Hypothalamus (tissue), 51 donors: ENCODE results near the gene ETFA.
A peak's percentile ranks its signal among the peaks of the same experiment; 100 is the strongest.

ENCODE experiments used
- DNase-seq, 51 donors: peaks; one replicate each; lab custom pipeline; 2025; lab: John Stamatoyannopoulos, UW

Gene ETFA

GRCh38 chr15:76179023-76179422 lies 132.2 kb downstream of the ETFA start:
- DNase-seq, result no peak

GRCh38 chr15:76178296-76179000 lies 132.8 kb downstream of the ETFA start:
- no peak for DNase-seq

DNA sequence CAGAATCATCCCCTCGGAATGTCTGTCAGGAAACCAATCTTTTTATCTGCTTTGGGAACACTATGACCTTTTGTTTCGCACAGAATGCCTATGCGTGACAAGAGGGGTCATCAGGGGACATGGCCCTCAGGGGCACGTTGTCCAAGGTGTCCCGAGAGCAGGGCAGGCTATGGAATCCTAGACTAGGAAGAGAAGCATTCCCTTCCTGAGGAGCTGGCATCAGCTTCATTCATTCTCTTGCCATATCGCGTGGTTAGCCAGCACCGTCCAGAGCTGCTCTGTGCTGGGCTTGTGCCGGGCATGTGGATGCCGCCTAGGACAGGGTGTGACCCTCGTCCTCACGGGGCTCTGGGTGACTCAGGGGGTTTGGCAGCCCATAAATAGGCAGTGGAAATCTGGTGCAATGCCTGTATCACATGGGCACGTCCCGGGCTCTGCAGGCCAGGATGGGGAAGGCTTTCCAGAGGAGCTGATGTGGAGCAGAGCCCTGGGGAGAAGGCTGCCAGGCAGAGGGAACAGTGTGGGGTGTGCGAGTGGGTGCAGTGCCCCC lies 133.7 kb downstream of the ETFA start:
- peak in 6 of 51 donors; percentile 10 to 45 (median 22) for DNase-seq

DNA sequence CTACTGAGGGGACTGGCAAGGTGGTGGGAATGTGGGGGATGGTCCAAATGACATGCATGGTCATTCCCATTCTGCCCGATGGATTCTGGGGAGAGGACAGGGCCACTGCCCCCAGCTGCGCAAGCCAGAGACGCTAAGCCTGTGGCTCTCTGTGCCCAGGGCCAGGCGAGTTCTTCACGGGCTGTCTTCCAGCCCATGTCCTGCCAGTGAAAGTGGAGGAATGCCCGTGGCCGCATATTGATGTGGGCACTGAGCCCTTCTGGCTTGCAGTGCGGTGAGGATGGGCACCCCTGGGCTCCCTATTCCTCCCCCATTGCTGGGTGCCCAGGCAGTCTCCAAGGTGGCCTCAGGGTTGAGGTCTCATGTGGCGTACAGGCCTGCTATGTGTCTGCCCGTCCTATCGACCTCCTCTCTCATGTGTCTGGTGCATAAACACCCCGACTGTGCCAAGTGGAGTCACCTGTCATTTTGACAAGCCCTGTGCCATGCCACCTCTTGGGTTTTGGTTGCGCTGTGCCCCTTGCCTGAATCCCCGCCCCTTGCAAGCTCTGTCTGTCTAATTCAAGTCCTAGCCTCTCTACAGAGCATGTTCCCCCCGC lies 134.7 kb downstream of the ETFA start:
- no peak for DNase-seq

GRCh38 chr15:76176059-76176458 lies 135.2 kb downstream of the ETFA start:
- DNase-seq, result no peak

DNA sequence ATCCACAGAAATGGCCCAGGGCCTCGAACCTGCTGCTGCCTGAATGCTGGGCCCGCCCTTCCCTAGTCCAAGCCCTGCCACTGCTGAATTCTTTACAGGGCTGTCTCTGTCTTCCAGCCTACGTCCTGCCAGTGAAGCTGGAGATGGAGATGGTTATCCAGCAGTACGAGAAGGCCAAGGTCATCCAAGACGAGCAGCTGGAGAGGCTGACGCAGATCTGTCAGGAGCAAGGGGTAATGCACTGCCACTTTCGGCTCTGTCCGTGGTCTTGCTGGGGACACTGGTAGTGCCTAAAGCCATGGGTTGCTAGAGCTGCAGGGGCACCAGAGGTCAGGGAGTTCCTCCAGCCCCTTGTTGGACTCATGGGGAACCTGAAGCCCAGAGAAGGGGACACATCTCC lies 135.8 kb downstream of the ETFA start:
- DNase-seq, result no peak

DNA sequence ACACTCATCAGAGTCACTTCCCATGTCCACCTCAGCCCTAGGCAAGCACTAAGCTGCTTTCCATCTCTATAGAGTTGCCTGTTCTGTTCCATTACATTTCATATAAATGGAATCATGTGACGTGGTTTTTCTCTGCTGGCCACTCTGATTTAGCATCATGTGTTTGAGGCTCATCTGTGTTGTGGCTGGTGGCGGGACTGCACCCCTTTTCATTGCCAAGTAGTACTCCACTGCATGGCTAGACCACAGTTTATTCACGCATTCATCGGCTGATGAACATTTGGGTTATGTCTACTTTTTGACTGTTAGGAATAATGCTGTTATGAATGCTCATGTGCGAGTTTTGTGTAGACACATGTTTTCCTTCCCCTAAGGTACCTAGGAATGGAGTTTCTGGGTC lies 136.6 kb downstream of the ETFA start:
- no peak for DNase-seq

DNA sequence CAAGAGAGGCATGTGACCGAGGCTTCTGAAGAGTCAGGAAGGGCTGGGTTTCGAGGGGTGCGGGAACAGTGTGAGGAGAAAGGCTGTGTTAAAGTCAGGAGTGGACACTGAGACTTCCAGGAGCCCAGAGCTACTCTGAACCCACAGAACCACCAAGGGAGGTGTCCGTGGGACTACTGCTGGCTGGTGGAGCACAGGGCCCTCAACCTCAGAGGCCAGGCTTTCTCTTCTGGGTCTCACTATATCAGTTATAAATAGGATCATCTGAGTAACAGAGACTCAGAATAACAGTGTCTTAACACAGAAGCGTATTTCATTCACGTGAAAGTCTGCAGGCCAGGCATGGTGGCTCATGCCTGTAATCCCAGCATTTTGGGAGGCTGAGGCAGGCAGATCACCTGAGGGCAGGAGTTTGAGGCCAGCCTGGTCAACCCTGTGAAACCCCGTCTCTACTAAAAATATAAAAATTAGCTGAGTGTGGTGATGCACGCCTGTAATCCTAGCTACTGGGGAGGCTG lies 137.9 kb downstream of the ETFA start:
- DNase-seq, result no peak

DNA sequence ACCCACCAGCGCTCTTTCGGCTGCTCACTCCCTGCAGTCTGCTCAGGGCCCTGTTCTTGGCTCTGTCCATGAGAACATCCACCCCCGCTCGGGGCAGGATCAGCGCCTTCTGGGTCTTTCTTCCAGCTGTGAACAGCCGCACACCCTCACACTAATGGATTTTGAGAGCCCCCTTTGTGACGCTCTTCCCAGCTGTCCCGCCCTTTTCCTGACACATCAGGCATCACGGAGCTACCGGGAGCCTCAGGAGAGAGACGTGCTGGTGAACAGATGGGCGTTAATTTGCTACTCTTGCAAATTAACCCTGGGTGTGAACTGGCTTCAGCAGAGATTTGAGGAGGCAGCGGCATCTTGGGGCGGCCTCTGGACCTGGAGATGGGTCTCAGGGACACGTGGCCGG lies 138.5 kb downstream of the ETFA start:
- DNase-seq, result no peak

GRCh38 chr15:76169911-76170800 lies 141.1 kb downstream of the ETFA start:
- DNase-seq, result no peak

GRCh38 chr15:76169018-76169417 lies 142.3 kb downstream of the ETFA start:
- no peak for DNase-seq

- no peak for DNase-seq
Measured at GRCh38 chr15:76168237-76168984, 142.9 kb downstream of the ETFA start.

DNA sequence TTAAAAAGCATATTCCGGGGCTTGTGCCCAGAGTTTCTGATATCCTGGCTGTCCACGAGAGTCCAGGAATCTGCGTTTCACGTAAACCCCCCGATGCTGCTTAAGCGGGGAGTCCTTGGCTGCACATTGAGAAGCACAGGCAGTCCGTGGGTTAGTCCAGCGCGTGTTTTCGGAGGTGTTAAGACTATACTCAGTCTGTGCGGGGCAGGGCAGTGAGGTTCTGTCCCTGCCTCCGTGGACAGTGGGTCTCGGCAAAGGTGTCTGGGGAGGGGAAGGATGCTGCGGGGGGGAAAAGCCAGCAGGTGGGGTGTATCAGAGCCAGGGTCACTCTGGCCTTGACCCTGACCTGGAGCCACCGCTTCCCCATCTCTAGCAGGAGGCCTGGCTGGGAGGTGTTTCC lies 145.3 kb downstream of the ETFA start:
- DNase-seq, result no peak
